ENCODE results near the gene OR10P1. TPM values are rescaled to one million over a fixed set of nuclear protein-coding genes. Genes with fewer than 3 reads are reported as not detected.

The OR10P1 gene
- total and polyA plus RNA-seq, 2 of the 4 experiments (the other 2 are of a cell fraction): not detected

DNA sequence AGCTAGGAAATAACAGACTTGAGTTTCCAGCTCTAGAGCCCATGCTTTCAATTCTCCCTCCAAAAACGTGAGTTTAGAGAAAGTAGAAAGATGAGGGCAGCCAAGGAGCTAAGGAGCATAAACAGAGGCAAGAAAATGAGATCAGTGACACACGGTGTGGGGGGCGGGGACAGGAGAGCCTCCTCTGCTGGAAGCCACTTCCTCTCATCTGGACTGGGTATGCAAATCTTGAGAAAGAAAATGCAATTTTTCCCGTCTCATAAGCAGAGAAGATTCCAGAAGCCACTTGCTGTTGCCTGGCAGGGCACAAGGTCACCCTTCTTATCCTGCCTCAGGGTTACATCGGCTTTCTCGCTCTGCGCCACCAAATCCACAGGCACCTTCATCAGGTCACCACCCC lies 6.0 kb downstream of the OR10P1 start:
- Histone ChIP-seq H3K4me3 (ENCODE audit: insufficient read depth, low read depth, low read length) (no peak overlapping the region), H3K36me3 (ENCODE audit: control insufficient read depth, insufficient read depth, low read length) (no peaks in the 10 kb centered on the region), H3K23ac (ENCODE audit: low read depth, low read length) (no peak overlapping the region), H2BK5ac (ENCODE audit: low read depth, low read length, poor library complexity, severe bottlenecking) (no peak overlapping the region), H3K27me3 (ENCODE audit: control insufficient read depth, insufficient read depth, low read length) (peaks cover 34% of the 10 kb centered on the region), H4K20me1 (ENCODE audit: insufficient read depth, low read length) (no peaks in the 10 kb centered on the region), H2AK9ac (replicated peaks; ENCODE audit: low read depth, low read length, poor library complexity) (no peak overlapping the region), H2BK120ac (ENCODE audit: low read depth, low read length) (no peak overlapping the region), H2AFZ (replicated peaks; ENCODE audit: low read length, poor library complexity) (no peak overlapping the region), H4K91ac (ENCODE audit: insufficient read depth, low read depth, low read length) (no peak overlapping the region), H3K14ac (replicated peaks; ENCODE audit: low read depth, low read length) (no peak overlapping the region), H3K79me1 (ENCODE audit: low read depth in 1 of 2, low read length in 2 of 2) (no peaks in the 10 kb centered on the region), H3K56ac (ENCODE audit: extremely low read depth, insufficient read depth, low read length) (no peak overlapping the region), H3K4me1 (ENCODE audit: control insufficient read depth, insufficient read depth, low read length) (no peaks in the 10 kb centered on the region), H3K27ac (ENCODE audit: insufficient read depth, low read length) (no peak overlapping the region), H2BK15ac (ENCODE audit: low read depth, low read length) (no peak overlapping the region), H4K8ac (ENCODE audit: low read depth in 2 of 2, low read length in 2 of 2) (no peak overlapping the region), H2BK20ac (ENCODE audit: low read depth, low read length) (no peak overlapping the region), H2AK5ac (ENCODE audit: low read depth, low read length) (no peak overlapping the region), H3K9me1 (ENCODE audit: insufficient read depth, low read length) (no peaks in the 10 kb centered on the region), H3K4me2 (ENCODE audit: low read depth, low read length) (no peak overlapping the region), H3K18ac (ENCODE audit: low read depth, low read length) (no peak overlapping the region), H3K9me3 (ENCODE audit: control insufficient read depth, insufficient read depth, low read length) (no peaks in the 10 kb centered on the region), H3K9ac (ENCODE audit: low read depth, low read length) (no peak overlapping the region), H3K4ac (ENCODE audit: low read depth, low read length) (no peak overlapping the region), H4K5ac (ENCODE audit: low read depth, low read length) (no peak overlapping the region)
- in situ Hi-C loops (cut with MboI; ENCODE audit: low sequenced_read_pairs): no loop called here
- ChIA-PET CTCF (no interaction called here), POLR2A (ENCODE audit: unreplicated experiment) (no interaction called here)
- intact Hi-C loops (cut with micrococcal nuclease): no loop called here
- no CpG with 5 or more reads among the region's 7 CpGs for WGBS, 2 experiments (ENCODE audit: extremely low coverage in 2 of 2, insufficient read length in 1 of 2)
- no TSS peak for BruUV-seq (replicated peaks)
- dilution Hi-C loops (cut with HindIII; ENCODE audit: low sequenced_read_pairs, unreplicated experiment): no loop called here
- TF ChIP-seq NFE2L2 (IDR thresholded peaks at IDR 0.05; ENCODE audit: low read depth, low read length) (no peak), RFX5 (IDR thresholded peaks at IDR 0.05; ENCODE audit: low read depth, low read length) (no peak), FOS (IDR thresholded peaks at IDR 0.05; ENCODE audit: low read depth, low read length) (no peak), BHLHE40 (IDR thresholded peaks at IDR 0.05; ENCODE audit: low read depth, low read length) (no peak), CEBPB (IDR thresholded peaks at IDR 0.05; ENCODE audit: low read depth, low read length) (no peak), MAFK (IDR thresholded peaks at IDR 0.05; ENCODE audit: low read depth, low read length) (no peak), RAD21 (IDR thresholded peaks at IDR 0.05; ENCODE audit: low read length) (no peak), RCOR1 (IDR thresholded peaks at IDR 0.05; ENCODE audit: insufficient replicate concordance, low read length) (no peak), POLR2A (IDR thresholded peaks at IDR 0.05; ENCODE audit: low read depth, low read length) (no peak), CHD1 (IDR thresholded peaks at IDR 0.05; ENCODE audit: low read depth, low read length) (no peak), MAZ (IDR thresholded peaks at IDR 0.05; ENCODE audit: borderline replicate concordance, low read depth, low read length) (no peak), MXI1 (IDR thresholded peaks at IDR 0.05; ENCODE audit: borderline replicate concordance, low read depth, low read length) (no peak)
- TF ChIP-seq, protein P1, sequence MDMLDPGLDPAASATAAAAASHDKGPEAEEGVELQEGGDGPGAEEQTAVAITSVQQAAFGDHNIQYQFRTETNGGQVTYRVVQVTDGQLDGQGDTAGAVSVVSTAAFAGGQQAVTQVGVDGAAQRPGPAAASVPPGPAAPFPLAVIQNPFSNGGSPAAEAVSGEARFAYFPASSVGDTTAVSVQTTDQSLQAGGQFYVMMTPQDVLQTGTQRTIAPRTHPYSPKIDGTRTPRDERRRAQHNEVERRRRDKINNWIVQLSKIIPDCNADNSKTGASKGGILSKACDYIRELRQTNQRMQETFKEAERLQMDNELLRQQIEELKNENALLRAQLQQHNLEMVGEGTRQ (IDR thresholded peaks at IDR 0.05; ENCODE audit: low read depth, low read length): no peak
- TF ChIP-seq, protein P2, sequence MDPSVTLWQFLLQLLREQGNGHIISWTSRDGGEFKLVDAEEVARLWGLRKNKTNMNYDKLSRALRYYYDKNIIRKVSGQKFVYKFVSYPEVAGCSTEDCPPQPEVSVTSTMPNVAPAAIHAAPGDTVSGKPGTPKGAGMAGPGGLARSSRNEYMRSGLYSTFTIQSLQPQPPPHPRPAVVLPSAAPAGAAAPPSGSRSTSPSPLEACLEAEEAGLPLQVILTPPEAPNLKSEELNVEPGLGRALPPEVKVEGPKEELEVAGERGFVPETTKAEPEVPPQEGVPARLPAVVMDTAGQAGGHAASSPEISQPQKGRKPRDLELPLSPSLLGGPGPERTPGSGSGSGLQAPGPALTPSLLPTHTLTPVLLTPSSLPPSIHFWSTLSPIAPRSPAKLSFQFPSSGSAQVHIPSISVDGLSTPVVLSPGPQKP (IDR thresholded peaks at IDR 0.05; ENCODE audit: borderline replicate concordance, low read depth, low read length): no peak
- TF ChIP-seq, protein P3, sequence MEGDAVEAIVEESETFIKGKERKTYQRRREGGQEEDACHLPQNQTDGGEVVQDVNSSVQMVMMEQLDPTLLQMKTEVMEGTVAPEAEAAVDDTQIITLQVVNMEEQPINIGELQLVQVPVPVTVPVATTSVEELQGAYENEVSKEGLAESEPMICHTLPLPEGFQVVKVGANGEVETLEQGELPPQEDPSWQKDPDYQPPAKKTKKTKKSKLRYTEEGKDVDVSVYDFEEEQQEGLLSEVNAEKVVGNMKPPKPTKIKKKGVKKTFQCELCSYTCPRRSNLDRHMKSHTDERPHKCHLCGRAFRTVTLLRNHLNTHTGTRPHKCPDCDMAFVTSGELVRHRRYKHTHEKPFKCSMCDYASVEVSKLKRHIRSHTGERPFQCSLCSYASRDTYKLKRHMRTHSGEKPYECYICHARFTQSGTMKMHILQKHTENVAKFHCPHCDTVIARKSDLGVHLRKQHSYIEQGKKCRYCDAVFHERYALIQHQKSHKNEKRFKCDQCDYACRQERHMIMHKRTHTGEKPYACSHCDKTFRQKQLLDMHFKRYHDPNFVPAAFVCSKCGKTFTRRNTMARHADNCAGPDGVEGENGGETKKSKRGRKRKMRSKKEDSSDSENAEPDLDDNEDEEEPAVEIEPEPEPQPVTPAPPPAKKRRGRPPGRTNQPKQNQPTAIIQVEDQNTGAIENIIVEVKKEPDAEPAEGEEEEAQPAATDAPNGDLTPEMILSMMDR (conservative IDR thresholded peaks at IDR 0.05; ENCODE audit: low read depth, low read length): no peak
- ATAC-seq (ENCODE audit: low read depth): no peak
- no peak for DNase-seq
